ENCODE data around the gene CDK4. TPM values are rescaled to one million over a fixed set of nuclear protein-coding genes. Genes with fewer than 3 reads are reported as not detected.

The CDK4 gene
- total and polyA plus RNA-seq, 2 donors from 2014 or later, result 69.1 to 118 TPM

DNA sequence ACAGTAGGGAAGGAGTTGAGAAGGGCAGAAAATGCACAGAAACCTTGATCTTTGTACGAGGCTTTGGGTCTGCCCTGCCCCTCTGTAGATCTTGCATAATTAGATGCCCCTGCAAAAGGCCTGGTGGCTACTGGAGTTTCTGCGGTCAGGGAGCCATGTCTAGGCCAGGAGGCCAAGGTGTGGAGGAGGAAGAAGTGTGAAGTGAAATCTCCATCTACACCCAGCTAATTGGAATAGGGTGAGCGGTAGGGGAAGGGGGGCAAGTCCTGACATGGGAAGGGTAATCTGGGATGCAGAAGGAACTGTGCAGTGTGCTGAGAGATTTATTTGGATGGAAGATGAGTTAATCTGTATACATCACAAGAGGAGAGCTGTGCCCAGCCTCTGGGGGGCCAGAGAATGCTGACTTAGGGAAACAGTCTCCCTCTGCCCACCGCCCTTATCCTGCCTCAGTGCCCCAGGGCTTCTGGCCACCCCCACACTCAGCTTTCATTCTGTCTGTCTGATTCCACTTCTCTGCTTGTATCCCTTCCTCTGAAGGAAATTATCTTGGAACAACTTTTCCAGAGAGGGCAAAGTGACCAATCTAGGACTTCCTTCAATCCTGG, 9.4 kb upstream of the CDK4 start:
- DNase-seq (peak in 1 of 5 donors; percentile 50), FAIRE-seq (no peak)
- TF ChIP-seq CTCF (IDR thresholded peaks at IDR 0.05; ENCODE audit: borderline replicate concordance, extremely low read depth, insufficient read depth), result no peak
- Histone ChIP-seq H3K4me1 (ENCODE audit: control insufficient read depth in 2 of 3, insufficient read depth in 2 of 3, low read depth in 1 of 3, low read length in 3 of 3) (peaks cover 0 to 21% (median 15%) of the 10 kb centered on the region in 3 donors), H3K27ac (ENCODE audit: low read depth in 2 of 2, low read length in 2 of 2) (no peak overlapping the region), H3K9ac (ENCODE audit: low read length in 3 of 3) (no peak overlapping the region), H3K9me3 (ENCODE audit: control insufficient read depth in 2 of 3, insufficient read depth in 1 of 3, low read length in 3 of 3) (no peaks in the 10 kb centered on the region), H3K36me3 (ENCODE audit: control insufficient read depth in 2 of 3, insufficient read depth in 3 of 3, low read length in 3 of 3) (peaks cover 4 to 5% (median 4%) of the 10 kb centered on the region in 3 donors), H3K4me3 (ENCODE audit: low read length in 3 of 3) (no peak overlapping the region), H3K27me3 (ENCODE audit: control insufficient read depth, insufficient read depth, low read length) (peaks cover 25% of the 10 kb centered on the region)
- intact Hi-C loops (cut with DNase I), result no loop called here

GRCh38 chr12:57760347-57760982, 8.4 kb upstream of the CDK4 start:
- Histone ChIP-seq H3K9ac (ENCODE audit: low read length in 3 of 3) (no peak overlapping the region), H3K27me3 (ENCODE audit: control insufficient read depth, insufficient read depth, low read length) (peaks cover 15% of the 10 kb centered on the region), H3K27ac (ENCODE audit: low read depth in 2 of 2, low read length in 2 of 2) (no peak overlapping the region), H3K4me1 (ENCODE audit: control insufficient read depth in 2 of 3, insufficient read depth in 2 of 3, low read depth in 1 of 3, low read length in 3 of 3) (peaks cover 0 to 14% (median 10%) of the 10 kb centered on the region in 3 donors), H3K9me3 (ENCODE audit: control insufficient read depth in 2 of 3, insufficient read depth in 1 of 3, low read length in 3 of 3) (no peaks in the 10 kb centered on the region), H3K4me3 (ENCODE audit: low read length in 3 of 3) (no peak overlapping the region), H3K36me3 (ENCODE audit: control insufficient read depth in 2 of 3, insufficient read depth in 3 of 3, low read length in 3 of 3) (peaks cover 4 to 5% (median 4%) of the 10 kb centered on the region in 3 donors)
- intact Hi-C loops (cut with DNase I), result no loop called here
- peak in 2 of 5 donors; percentile 42 to 63 for DNase-seq
- no peak for FAIRE-seq
- TF ChIP-seq CTCF (IDR thresholded peaks at IDR 0.05; ENCODE audit: borderline replicate concordance, extremely low read depth, insufficient read depth), result no peak

DNA sequence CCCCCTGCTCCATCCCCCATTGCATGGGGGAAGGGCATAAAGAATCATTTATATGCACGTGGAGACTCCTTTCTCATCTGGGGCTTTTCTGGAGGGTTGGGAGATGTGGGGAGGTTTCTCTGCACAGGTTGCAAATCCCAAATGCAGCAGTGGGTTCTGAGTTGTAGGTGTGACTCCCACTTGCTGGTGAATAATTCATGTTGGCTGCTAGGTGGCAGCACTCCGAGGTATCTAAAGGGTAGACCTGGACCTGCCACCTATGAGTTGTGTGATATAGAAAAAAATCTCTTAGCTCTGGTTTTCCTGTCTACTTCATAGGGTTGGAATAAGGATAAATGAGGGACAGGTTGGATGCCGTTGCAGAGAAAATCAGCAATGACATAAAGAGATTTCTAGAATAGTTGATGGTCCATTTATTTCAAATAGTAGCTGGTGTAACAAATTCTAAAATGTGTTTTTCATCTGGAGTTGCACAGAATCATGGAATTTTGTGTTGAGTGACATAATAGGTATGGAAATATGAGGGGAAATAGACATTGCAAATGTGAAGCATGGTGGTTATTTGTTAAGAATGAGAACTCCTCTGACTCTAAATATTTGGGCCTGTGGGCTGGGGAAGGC, 7.4 kb upstream of the CDK4 start:
- Histone ChIP-seq H3K9ac (ENCODE audit: low read length in 3 of 3) (no peak overlapping the region), H3K36me3 (ENCODE audit: control insufficient read depth in 2 of 3, insufficient read depth in 3 of 3, low read length in 3 of 3) (peaks cover 4 to 5% (median 4%) of the 10 kb centered on the region in 3 donors), H3K9me3 (ENCODE audit: control insufficient read depth in 2 of 3, insufficient read depth in 1 of 3, low read length in 3 of 3) (no peaks in the 10 kb centered on the region), H3K27ac (ENCODE audit: low read depth in 2 of 2, low read length in 2 of 2) (no peak overlapping the region), H3K27me3 (ENCODE audit: control insufficient read depth, insufficient read depth, low read length) (peaks cover 9% of the 10 kb centered on the region), H3K4me1 (ENCODE audit: control insufficient read depth in 2 of 3, insufficient read depth in 2 of 3, low read depth in 1 of 3, low read length in 3 of 3) (peaks cover 0 to 8% (median 4%) of the 10 kb centered on the region in 3 donors), H3K4me3 (ENCODE audit: low read length in 3 of 3) (no peak overlapping the region)
- DNase-seq (peak in 2 of 5 donors; percentile 24 to 46), FAIRE-seq (no peak)
- TF ChIP-seq CTCF (IDR thresholded peaks at IDR 0.05; ENCODE audit: borderline replicate concordance, extremely low read depth, insufficient read depth), result peak; percentile 37
- intact Hi-C loops (cut with DNase I), result no loop called here
